SK-N-SH (cell line): ENCODE results near the gene DGCR8.

Experiments used
- RAD21 ChIP-seq: IDR thresholded peaks from 2 replicates; pipeline ENCODE4 v1.6.1; 2012; ENCODE audit warnings: mild to moderate bottlenecking, low read length
- TF ChIP-seq, protein P1 (sequence below): fragments of 200-600 bp; sonication (generic); IDR thresholded peaks from 2 replicates; pipeline ENCODE4 v1.6.1; 2017; ENCODE audit warnings: antibody characterized with exemption, mild to moderate bottlenecking, moderate library complexity
- TF ChIP-seq, protein P2 (sequence below): IDR thresholded peaks from 2 replicates; pipeline ENCODE4 v1.6.1; 2012; ENCODE audit warnings: mild to moderate bottlenecking, low read depth, low read length, moderate library complexity

DNA sequence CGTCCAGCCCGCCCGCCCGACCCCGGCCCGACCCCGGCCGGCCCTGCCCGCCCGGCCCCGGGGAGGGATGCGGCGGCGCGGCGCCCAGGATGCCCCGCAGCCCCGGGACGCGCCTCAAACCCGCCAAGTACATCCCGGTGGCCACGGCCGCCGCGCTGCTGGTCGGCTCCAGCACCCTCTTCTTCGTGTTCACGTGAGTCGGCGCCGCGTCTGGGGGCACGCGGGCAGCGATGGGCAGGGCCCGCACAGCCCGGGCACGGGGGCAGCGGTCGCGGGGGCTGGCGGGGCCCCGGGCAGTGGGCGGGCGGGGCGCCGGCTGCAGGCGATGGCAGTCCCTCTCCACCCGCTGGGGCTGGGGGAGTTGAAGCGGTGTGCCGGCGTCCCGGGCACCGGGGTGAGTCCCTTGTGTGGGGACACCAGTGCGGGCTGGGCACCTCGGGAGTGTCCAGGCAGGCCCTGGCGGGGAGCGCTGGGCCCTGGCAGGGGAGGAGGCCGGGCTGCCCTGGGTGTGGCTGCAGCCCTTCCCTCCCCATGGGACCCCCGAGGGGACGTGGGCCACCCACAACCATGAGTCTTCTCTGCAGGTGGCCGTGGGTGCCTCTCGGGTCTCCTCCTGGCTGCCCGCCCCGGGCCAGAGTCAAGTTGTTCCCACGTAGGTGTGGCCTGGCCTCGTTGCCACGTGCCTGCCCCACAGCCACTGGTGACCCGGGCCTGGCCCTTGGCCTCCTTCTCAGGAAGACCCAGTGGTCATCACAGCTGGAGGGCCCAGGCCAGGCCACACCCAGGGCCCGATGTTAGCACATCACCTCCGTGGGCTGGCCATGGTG, 52.0 kb downstream of the DGCR8 start:
- TF ChIP-seq, protein P1, sequence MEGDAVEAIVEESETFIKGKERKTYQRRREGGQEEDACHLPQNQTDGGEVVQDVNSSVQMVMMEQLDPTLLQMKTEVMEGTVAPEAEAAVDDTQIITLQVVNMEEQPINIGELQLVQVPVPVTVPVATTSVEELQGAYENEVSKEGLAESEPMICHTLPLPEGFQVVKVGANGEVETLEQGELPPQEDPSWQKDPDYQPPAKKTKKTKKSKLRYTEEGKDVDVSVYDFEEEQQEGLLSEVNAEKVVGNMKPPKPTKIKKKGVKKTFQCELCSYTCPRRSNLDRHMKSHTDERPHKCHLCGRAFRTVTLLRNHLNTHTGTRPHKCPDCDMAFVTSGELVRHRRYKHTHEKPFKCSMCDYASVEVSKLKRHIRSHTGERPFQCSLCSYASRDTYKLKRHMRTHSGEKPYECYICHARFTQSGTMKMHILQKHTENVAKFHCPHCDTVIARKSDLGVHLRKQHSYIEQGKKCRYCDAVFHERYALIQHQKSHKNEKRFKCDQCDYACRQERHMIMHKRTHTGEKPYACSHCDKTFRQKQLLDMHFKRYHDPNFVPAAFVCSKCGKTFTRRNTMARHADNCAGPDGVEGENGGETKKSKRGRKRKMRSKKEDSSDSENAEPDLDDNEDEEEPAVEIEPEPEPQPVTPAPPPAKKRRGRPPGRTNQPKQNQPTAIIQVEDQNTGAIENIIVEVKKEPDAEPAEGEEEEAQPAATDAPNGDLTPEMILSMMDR: no peak
- TF ChIP-seq, protein P2, sequence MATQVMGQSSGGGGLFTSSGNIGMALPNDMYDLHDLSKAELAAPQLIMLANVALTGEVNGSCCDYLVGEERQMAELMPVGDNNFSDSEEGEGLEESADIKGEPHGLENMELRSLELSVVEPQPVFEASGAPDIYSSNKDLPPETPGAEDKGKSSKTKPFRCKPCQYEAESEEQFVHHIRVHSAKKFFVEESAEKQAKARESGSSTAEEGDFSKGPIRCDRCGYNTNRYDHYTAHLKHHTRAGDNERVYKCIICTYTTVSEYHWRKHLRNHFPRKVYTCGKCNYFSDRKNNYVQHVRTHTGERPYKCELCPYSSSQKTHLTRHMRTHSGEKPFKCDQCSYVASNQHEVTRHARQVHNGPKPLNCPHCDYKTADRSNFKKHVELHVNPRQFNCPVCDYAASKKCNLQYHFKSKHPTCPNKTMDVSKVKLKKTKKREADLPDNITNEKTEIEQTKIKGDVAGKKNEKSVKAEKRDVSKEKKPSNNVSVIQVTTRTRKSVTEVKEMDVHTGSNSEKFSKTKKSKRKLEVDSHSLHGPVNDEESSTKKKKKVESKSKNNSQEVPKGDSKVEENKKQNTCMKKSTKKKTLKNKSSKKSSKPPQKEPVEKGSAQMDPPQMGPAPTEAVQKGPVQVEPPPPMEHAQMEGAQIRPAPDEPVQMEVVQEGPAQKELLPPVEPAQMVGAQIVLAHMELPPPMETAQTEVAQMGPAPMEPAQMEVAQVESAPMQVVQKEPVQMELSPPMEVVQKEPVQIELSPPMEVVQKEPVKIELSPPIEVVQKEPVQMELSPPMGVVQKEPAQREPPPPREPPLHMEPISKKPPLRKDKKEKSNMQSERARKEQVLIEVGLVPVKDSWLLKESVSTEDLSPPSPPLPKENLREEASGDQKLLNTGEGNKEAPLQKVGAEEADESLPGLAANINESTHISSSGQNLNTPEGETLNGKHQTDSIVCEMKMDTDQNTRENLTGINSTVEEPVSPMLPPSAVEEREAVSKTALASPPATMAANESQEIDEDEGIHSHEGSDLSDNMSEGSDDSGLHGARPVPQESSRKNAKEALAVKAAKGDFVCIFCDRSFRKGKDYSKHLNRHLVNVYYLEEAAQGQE: no peak
- TF ChIP-seq RAD21: no peak
